ENCODE data around the gene TNFRSF25. TPM values are rescaled to one million over a fixed set of nuclear protein-coding genes. Genes with fewer than 3 reads are reported as not detected.

The TNFRSF25 gene
- total and polyA plus RNA-seq, 2 experiments from 2014 or later: 13.6 to 25.3 TPM

DNA sequence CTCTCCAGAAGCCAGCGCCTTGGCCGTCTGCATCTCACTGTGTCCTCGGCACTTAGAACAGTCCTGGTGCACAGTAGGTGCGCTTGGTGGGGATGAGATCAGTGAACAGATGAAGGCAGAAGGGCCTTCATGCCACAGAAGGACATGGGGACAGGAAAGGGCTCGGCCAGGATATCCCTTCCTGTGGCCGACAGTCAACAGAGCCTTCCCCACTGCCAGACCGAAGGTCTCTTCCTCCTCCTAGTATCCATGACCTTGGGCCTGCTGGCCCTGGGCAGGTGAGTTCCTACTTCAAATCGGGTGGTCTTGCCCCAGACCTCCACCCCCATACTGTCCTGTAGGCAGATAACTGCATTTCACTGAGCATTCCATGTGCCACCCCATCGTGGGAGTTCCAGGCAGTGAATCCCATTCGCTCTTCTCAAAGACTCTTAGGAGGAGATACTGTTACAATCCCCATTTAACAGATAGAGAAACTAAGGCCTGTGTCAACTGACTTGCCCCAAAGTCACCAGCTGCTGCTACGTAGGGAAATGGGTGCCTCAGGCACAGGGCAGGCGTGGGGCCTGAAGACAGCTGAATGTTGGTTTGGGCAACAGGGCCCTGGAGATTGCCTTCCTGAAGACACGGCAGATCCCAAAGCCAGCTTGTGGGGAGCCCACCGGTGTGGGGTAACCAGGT, 22.0 kb upstream of the TNFRSF25 start (continued):
- TF ChIP-seq ZNF462 (CRISPR knock-in tag; IDR thresholded peaks at IDR 0.05): no peak
- TF ChIP-seq POLR2AphosphoS5 (IDR thresholded peaks at IDR 0.05; ENCODE audit: low read depth): no peak
- TF ChIP-seq EZH2 (IDR thresholded peaks at IDR 0.05; ENCODE audit: low read depth, unreplicated experiment): no peak
- no peak for TF ChIP-seq CTCF (conservative IDR thresholded peaks at IDR 0.05; ENCODE audit: low read depth in 2 of 2)
- TF ChIP-seq NANOG (IDR thresholded peaks at IDR 0.05; ENCODE audit: borderline replicate concordance): no peak
- no peak for TF ChIP-seq ZNF331 (CRISPR knock-in tag; IDR thresholded peaks at IDR 0.05; ENCODE audit: low read depth)
- TF ChIP-seq CREB1 (CRISPR knock-in tag; IDR thresholded peaks at IDR 0.05; ENCODE audit: low read depth): no peak
- no peak for TF ChIP-seq JUNB (IDR thresholded peaks at IDR 0.05; ENCODE audit: unreplicated experiment)

Measured in GM23338 (cell line).